Fibroblast of mammary gland (primary cell): ENCODE results near the gene SLC4A1AP.
"Not testable (repeated sequence)": the region's sequence is repeated elsewhere in the genome, so short reads cannot be mapped to it uniquely, and the experiment has no call there.

Source experiments
- DNase-seq: peaks from one replicate; pipeline ENCODE4 v3.0.0-alpha.2; 2010; ENCODE audit warnings: low read depth
- H3K4me3 ChIP-seq: 2 replicates; pipeline ENCODE4 v1.5.1; 2011; ENCODE audit warnings: low read depth, mild to moderate bottlenecking, low read length, moderate library complexity; ENCODE audit not compliant: control insufficient read depth
- TF ChIP-seq, protein P1 (sequence below): conservative IDR thresholded peaks from 2 replicates; pipeline ENCODE4 v1.5.1; 2011; ENCODE audit warnings: low read depth, low read length, inconsistent platforms; ENCODE audit not compliant: control insufficient read depth, insufficient read depth

SLC4A1AP gene

GRCh38 chr2:27667446-27667845 lies 3.8 kb downstream of the SLC4A1AP start:
- H3K4me3 ChIP-seq, result no peak overlapping the region
- TF ChIP-seq, protein P1, sequence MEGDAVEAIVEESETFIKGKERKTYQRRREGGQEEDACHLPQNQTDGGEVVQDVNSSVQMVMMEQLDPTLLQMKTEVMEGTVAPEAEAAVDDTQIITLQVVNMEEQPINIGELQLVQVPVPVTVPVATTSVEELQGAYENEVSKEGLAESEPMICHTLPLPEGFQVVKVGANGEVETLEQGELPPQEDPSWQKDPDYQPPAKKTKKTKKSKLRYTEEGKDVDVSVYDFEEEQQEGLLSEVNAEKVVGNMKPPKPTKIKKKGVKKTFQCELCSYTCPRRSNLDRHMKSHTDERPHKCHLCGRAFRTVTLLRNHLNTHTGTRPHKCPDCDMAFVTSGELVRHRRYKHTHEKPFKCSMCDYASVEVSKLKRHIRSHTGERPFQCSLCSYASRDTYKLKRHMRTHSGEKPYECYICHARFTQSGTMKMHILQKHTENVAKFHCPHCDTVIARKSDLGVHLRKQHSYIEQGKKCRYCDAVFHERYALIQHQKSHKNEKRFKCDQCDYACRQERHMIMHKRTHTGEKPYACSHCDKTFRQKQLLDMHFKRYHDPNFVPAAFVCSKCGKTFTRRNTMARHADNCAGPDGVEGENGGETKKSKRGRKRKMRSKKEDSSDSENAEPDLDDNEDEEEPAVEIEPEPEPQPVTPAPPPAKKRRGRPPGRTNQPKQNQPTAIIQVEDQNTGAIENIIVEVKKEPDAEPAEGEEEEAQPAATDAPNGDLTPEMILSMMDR, result no peak
- no peak for DNase-seq

DNA sequence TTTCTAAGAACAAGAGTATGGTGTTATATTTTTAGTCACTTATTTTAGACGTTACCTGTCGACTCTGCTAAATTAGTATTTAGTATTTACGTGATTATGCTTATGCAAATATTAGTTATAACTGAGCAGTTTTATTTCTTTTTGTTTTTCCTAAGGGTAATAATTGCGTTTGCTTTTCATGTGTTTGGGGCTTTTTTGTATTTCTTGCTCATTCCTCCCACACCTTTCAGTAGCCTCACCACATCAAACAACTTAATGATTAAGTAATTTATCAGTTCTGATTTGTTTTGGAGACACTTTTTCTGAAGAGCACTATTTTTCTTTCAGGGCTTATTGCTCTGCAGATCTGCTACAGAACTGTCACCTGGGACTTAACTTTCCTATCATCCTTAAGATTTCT lies 7.5 kb downstream of the SLC4A1AP start:
- no peak for DNase-seq
- H3K4me3 ChIP-seq, result no peak overlapping the region
- TF ChIP-seq, protein P1, result no peak

GRCh38 chr2:27672723-27673486 lies 9.2 kb downstream of the SLC4A1AP start:
- DNase-seq, result no peak
- TF ChIP-seq, protein P1, result no peak
- H3K4me3 ChIP-seq, result no peak overlapping the region

GRCh38 chr2:27680571-27680970 lies 16.9 kb downstream of the SLC4A1AP start:
- H3K4me3 ChIP-seq, result no peak overlapping the region
- DNase-seq, result no peak
- TF ChIP-seq, protein P1, result no peak

DNA sequence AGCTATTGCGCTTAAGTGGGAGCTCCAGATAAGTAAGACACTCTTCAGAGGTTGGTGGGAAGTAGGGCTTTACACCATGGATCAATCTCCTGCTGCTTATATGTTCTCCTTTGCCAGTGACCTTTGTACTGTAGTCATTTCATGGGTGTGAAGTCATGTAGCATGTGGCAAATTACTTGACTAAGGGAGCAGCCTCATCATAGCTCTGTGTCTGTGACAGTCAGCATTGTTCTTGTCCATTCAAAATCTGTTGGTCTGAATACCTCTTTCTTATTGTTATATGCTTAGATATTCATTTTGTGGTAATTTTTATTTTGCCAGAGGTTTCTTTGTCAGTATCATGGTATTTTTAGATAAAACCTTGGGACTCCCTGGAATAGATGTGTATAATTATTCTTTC lies 18.2 kb downstream of the SLC4A1AP start:
- TF ChIP-seq, protein P1, result no peak
- no peak overlapping the region for H3K4me3 ChIP-seq
- DNase-seq, result peak; percentile 69

DNA sequence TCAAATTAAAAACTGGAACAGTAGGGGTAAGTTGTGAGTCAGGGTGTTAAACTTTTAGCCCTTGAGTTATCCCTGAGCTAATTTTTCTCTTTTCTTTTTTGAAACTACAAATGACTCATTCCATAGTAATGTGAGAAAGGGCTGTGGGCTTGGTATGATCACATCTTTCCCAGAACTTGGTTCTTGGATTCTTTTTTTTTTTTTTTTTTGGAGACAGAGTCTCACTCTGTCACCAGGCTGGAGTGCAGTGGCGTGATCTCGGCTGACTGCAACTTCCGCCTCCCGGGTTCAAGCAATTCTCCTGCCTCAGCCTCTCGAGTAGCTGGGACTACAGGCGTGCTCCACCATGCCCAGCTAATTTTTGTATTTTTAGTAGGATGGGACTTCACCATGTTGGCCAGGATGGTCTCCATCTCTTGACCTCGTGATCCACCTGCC lies 18.7 kb downstream of the SLC4A1AP start:
- DNase-seq, result peak; percentile 92
- not testable (repeated sequence) for H3K4me3 ChIP-seq

- TF ChIP-seq, protein P1, result peak; percentile 97
- no peak overlapping the region for H3K4me3 ChIP-seq
- DNase-seq, result peak; percentile 94
Measured at GRCh38 chr2:27683390-27684071, 19.8 kb downstream of the SLC4A1AP start.

- H3K4me3 ChIP-seq, result not testable (repeated sequence)
Measured at GRCh38 chr2:27685006-27685405, 21.3 kb downstream of the SLC4A1AP start.

More at GRCh38 chr2:27685006-27685405, 21.3 kb downstream of the SLC4A1AP start:
- not testable (repeated sequence) for DNase-seq
